Uterus (tissue), 2 donors: ENCODE measurements around the gene CERS5.

ENCODE experiments used
- CTCF ChIP-seq, 4 experiments: fragments of 200-600 bp in 2 of 4; fragments of 450-650 bp in 2 of 4; sonication (generic) in 2 of 4; IDR thresholded peaks; one replicate each; pipeline ENCODE4 v1.5.1; 2016 to 2019; ENCODE audit warnings: antibody characterized with exemption in 4 of 4, mild to moderate bottlenecking in 2 of 4, moderate library complexity in 1 of 4
- POLR2A ChIP-seq, 2 donors: fragments of 450-650 bp; IDR thresholded peaks; one replicate each; pipeline ENCODE4 v1.6.1; 2016; ENCODE audit warnings: antibody characterized with exemption in 2 of 2, mild to moderate bottlenecking in 1 of 2, moderate library complexity in 1 of 2

- TF ChIP-seq CTCF (IDR thresholded peaks at IDR 0.05) = no peak
- no peak for TF ChIP-seq POLR2A (IDR thresholded peaks at IDR 0.05)
These were observed 44.0 kb downstream of the CERS5 start for GRCh38 chr12:50123203-50123602.
